GF-D8 (cell line): ENCODE data around the gene IFI27.
A peak's percentile ranks its signal among the peaks of the same experiment; 100 is the strongest.
"Not testable (repeated sequence)": the region's sequence is repeated elsewhere in the genome, so short reads cannot be mapped to it uniquely, and the experiment has no call there.

ENCODE experiments used
- DNase-seq: peaks from one replicate; lab custom pipeline; 2025; lab: John Stamatoyannopoulos, UW

Gene IFI27

DNA sequence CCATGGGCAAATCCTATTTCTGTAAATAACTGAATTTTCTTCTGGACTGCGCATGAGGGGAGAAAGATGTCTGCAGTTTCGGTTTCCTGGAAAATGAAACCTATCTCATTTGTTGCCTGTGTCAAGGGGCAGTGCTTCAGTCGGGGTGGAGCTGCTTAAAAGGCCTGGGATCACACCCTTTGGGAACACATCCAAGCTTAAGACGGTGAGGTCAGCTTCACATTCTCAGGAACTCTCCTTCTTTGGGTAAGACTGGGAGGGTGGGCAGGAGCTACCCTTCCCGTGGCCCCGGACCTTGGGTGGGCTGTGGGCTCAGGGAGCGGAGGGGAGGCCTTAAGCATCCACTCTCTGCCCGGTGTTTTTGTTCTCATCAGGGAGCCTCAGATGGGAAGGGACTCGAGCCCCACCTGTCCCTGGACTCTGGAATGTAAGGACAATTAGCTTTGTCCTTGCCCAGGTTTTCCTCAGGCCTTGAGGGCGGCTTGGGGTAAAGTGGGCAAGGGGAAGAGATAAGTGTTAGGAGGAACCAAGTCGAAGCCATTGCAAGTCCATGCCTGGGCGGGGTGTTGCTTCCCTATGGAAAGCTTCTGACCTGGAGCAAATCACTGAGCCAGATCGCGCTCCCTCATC lies at the start of gene IFI27:
TSS of gene IFI27 (plus strand) at position 185 of the 630 bp plus-strand sequence.
- no peak for DNase-seq

- DNase-seq = no peak
Measured at GRCh38 chr14:94062344-94062940, 48.1 kb upstream of the IFI27 start.

GRCh38 chr14:94066089-94066676 lies 44.4 kb upstream of the IFI27 start:
- no peak for DNase-seq

- not testable (repeated sequence) for DNase-seq
Measured at GRCh38 chr14:94072076-94072475, 38.5 kb upstream of the IFI27 start.

DNA sequence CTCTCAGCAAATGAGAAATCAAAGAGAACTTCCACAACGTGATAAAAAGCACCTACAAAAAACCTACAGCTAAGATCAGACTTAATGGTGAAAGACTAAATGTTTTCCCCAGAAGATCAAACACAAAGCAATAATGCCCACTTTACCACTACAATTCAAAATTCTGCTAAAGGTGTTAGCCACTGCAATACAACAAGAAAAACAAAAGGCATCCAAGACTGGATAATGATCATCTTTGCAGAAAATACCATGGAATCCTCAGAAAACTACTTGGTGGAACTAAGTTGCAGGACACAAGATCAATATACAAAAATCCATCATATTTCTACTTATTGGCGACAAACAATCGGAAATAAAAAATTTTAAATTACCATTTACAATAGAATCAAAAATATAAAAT lies 36.0 kb upstream of the IFI27 start:
- no peak for DNase-seq

GRCh38 chr14:94075008-94075407 lies 35.5 kb upstream of the IFI27 start:
- DNase-seq = no peak

GRCh38 chr14:94077111-94077821 lies 33.3 kb upstream of the IFI27 start:
- DNase-seq = no peak

DNA sequence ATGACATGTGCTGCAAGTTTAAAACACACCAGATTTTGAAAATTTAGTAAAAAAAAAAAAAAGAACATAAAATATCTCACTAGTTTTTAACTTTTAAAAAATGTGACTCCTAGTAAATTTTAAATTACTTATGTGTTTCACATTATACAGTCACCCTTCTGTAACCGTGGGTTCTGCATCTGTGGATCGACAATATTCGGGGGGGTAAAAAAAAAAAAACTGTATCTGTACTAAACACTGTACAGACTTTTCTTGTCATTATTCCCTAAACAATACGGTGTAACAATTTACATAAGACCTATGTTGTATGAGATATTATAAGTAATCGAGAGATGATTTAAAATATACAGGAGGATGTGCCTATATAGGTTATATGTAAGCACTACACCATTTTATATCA lies 32.7 kb upstream of the IFI27 start:
- no peak for DNase-seq

DNA sequence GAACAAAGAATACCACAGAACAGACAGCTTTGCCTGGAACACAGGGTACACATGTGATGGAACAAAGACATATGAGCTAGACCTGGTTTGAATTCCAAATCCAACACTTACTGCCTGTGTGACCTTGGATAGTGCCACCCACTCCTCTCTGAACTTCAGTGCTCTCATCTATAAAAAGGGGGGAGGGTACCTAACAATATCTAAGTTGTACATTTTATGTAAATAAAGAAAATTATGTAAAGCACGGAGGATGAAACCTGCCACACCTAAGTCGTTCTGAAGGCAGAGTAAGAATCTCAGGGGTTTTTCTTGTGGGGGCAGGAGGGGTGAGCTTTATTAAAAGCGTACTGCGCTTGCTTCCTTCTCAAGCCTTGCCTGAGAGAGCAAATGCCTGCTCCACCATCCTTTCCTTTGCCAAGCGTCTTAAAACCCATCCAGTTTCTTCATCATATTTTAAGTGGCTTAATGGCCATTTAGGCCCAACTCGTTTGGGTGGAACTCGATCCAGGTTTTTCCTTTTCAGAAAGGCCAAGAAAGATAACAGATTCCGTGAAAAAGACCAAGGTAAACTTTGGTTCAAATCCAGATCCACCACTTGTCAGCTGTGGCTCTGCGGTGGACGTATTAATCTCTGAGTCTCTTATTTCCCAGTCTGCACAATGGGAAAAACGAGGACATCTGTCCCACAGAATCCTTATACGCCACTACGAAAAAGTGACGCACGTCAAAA lies 30.5 kb upstream of the IFI27 start:
- DNase-seq = no peak

DNA sequence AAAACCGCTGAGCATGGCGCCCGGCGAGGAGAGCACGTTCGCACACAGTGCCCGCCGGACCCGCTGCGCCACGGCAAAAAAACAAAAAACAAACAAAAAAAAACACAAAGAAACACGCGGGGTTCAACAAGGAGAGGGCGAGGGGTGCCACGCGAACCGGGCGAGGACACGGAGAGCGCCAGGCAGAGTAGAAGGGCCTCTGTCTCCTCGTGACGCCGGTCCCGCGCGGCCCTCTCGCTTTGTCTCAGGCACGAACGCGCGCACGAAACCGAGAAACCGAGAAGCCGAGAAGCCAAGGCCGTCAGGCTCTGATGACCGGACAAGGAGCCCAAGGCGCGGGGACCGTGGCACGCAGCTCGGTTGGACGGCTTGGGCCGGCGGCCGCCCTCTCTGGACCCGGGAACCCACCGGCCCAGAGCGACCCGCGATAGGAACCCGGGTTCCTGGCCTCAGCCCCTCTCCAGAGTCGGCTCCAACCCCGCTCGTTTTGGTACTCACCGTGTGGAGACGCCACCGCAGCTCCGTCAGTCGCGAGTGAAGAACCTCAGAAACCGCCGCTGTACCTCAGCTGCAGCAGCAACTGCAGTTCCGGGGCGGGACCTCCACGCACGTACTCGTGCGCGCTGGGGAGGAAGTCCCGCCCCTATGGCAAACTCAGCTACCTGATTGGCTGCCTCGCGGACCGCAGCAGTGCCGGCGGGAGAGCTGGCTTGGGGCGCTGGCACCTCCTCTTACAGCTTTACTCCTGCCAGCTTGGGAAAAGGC lies 29.7 kb upstream of the IFI27 start, which contains the start of the genes DDX24 and IFI27L1:
TSS of gene DDX24 (minus strand) at position 582 of the 765 bp plus-strand sequence. CDS start 1,460 bp downstream, outside the sequence.
TSS of gene IFI27L1 (plus strand) at position 690 of the 765 bp plus-strand sequence. CDS start 15,628 bp downstream, outside the sequence.
- DNase-seq = peak; percentile 54

- DNase-seq = no peak
Measured at GRCh38 chr14:94081386-94081820, 29.1 kb upstream of the IFI27 start.

- no peak for DNase-seq
Measured at GRCh38 chr14:94087891-94088290, 22.6 kb upstream of the IFI27 start.

DNA sequence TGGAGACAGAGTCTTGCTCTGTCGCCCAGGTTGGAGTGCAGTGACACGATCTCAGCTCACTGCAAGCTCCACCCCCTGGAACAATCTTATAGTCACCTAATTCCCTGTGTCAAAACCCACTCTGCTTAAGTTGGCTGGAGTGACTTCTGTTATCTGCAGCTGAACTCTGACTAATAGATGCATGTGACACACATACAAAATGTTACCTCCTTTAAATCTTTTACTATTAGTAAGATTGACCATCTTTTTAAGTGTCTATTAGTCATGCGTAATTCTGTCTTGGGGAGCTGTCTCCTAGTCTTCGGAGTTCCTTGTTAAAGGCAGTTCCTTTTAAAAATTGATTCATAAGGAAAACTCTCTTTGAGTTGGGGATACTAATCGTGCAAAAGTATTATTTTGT lies 22.0 kb upstream of the IFI27 start:
- DNase-seq = no peak

- DNase-seq = no peak
Measured at GRCh38 chr14:94089479-94089878, 21.1 kb upstream of the IFI27 start.

DNA sequence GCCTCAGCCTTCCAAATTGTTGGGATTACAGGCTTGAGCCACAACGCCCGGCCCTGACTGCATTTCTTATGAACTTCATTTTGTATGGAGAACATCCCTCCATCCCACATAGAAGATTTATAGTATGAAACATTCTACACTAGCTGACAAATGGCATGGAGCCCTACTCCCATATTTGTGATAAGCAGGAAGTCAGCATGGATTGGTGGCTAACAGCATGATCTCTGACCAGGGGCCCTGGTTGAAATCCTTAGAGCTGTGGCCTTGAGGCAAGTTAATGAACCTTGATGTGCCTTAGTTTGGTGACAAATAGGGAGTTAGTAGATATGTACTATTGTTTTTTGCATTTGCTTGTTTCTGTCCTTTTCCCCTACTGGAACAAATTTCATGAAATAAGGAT lies 17.1 kb upstream of the IFI27 start:
- no peak for DNase-seq

GRCh38 chr14:94097091-94097490 lies 13.4 kb upstream of the IFI27 start:
- DNase-seq = no peak

- no peak for DNase-seq
Measured at GRCh38 chr14:94098326-94098992, 12.1 kb upstream of the IFI27 start.

DNA sequence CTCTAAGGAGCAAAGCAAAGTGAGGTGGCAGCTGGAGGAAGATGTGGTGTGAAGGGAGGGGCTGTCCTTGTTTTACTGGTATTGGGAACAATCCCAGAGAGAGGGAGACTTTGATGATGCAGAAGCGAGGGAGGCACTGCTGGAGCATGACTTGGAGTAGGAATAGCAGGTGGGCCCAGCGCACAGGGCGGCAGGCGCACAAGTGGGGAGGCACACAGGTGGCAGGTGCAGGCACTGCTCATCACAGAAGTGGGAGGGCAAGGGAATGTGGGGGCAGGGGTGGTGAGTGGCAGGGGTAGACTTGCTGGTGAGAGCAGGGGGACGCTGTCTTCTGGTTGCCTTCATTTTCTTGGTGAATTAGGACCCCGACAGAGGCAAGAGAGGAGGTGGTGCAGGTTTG lies 11.5 kb upstream of the IFI27 start:
- no peak for DNase-seq

GRCh38 chr14:94100847-94101246 lies 9.7 kb upstream of the IFI27 start:
- no peak for DNase-seq

GRCh38 chr14:94101748-94102147 lies 8.8 kb upstream of the IFI27 start:
- no peak for DNase-seq
